ENCODE data around the gene PTPRN2. TPM values are rescaled to one million over a fixed set of nuclear protein-coding genes. Genes with fewer than 3 reads are reported as not detected.

The PTPRN2 gene
- total and polyA plus RNA-seq, 2 donors (not counting 1 experiment from before 2014, with no cell fraction given): 0.54 to 1.2 TPM

- H2AFZ ChIP-seq (ENCODE audit: low read length): no peak overlapping the region
Measured at GRCh38 chr7:158002486-158003080, 585.0 kb downstream of the PTPRN2 start.

GRCh38 chr7:158001621-158002320 lies 585.9 kb downstream of the PTPRN2 start:
- no peak overlapping the region for H3K4me2 ChIP-seq (ENCODE audit: extremely low read depth, insufficient read depth, low read length)
- no peaks in the 10 kb centered on the region for H3K27me3 ChIP-seq (ENCODE audit: control insufficient read depth, insufficient read depth, low read length)
- DNase-seq (ENCODE audit: low read depth in 2 of 2): no peak
- no peak overlapping the region for H3K9ac ChIP-seq (ENCODE audit: insufficient read depth, low read length)
- H3K27ac ChIP-seq (ENCODE audit: insufficient read depth, low read length): no peak overlapping the region
- TF ChIP-seq CTCF (conservative IDR thresholded peaks at IDR 0.05 in 1 of 2, IDR thresholded peaks at IDR 0.05 in 1 of 2; ENCODE audit: low read depth in 1 of 2, low read length in 2 of 2) (no peak), EZH2 (IDR thresholded peaks at IDR 0.05; ENCODE audit: low read length, missing control alignments) (no peak)
- no peak overlapping the region for H2AFZ ChIP-seq (ENCODE audit: low read length)
- H3K36me3 ChIP-seq (ENCODE audit: control insufficient read depth, insufficient read depth, low read length): no peaks in the 10 kb centered on the region
- H3K4me3 ChIP-seq (replicated peaks in 1 of 4; ENCODE audit: control extremely low read depth in 1 of 4, insufficient read depth in 1 of 4, low read depth in 3 of 4, low read length in 4 of 4): no peak overlapping the region
- H4K20me1 ChIP-seq (ENCODE audit: control insufficient read depth, extremely low read depth, insufficient read depth, low read length): no peaks in the 10 kb centered on the region
- no peaks in the 10 kb centered on the region for H3K79me2 ChIP-seq (ENCODE audit: control insufficient read depth, insufficient read depth, low read length)
- no peaks in the 10 kb centered on the region for H3K4me1 ChIP-seq (ENCODE audit: control insufficient read depth, extremely low read depth, insufficient read depth, low read length)
- no peaks in the 10 kb centered on the region for H3K9me3 ChIP-seq (ENCODE audit: control insufficient read depth, insufficient read depth, low read depth, low read length)

More at GRCh38 chr7:158002486-158003080, 585.0 kb downstream of the PTPRN2 start:
- no peak for DNase-seq (ENCODE audit: low read depth in 2 of 2)
- Histone ChIP-seq H3K4me2 (ENCODE audit: extremely low read depth, insufficient read depth, low read length) (no peak overlapping the region), H4K20me1 (ENCODE audit: control insufficient read depth, extremely low read depth, insufficient read depth, low read length) (no peaks in the 10 kb centered on the region), H3K9ac (ENCODE audit: insufficient read depth, low read length) (no peak overlapping the region), H3K36me3 (ENCODE audit: control insufficient read depth, insufficient read depth, low read length) (no peaks in the 10 kb centered on the region), H3K9me3 (ENCODE audit: control insufficient read depth, insufficient read depth, low read depth, low read length) (no peaks in the 10 kb centered on the region), H3K27me3 (ENCODE audit: control insufficient read depth, insufficient read depth, low read length) (no peaks in the 10 kb centered on the region), H3K27ac (ENCODE audit: insufficient read depth, low read length) (no peak overlapping the region), H3K4me3 (replicated peaks in 1 of 4; ENCODE audit: control extremely low read depth in 1 of 4, insufficient read depth in 1 of 4, low read depth in 3 of 4, low read length in 4 of 4) (no peak overlapping the region), H3K79me2 (ENCODE audit: control insufficient read depth, insufficient read depth, low read length) (no peaks in the 10 kb centered on the region), H3K4me1 (ENCODE audit: control insufficient read depth, extremely low read depth, insufficient read depth, low read length) (no peaks in the 10 kb centered on the region)
- no peak for TF ChIP-seq EZH2 (IDR thresholded peaks at IDR 0.05; ENCODE audit: low read length, missing control alignments)
- TF ChIP-seq CTCF (conservative IDR thresholded peaks at IDR 0.05 in 1 of 2, IDR thresholded peaks at IDR 0.05 in 1 of 2; ENCODE audit: low read depth in 1 of 2, low read length in 2 of 2): no peak

GRCh38 chr7:158001003-158001402 lies 586.6 kb downstream of the PTPRN2 start:
- H2AFZ ChIP-seq (ENCODE audit: low read length): no peak overlapping the region
- DNase-seq (ENCODE audit: low read depth in 2 of 2): no peak

More at GRCh38 chr7:158001003-158001402, 586.6 kb downstream of the PTPRN2 start:
- H3K9ac ChIP-seq (ENCODE audit: insufficient read depth, low read length): no peak overlapping the region
- no peaks in the 10 kb centered on the region for H3K4me1 ChIP-seq (ENCODE audit: control insufficient read depth, extremely low read depth, insufficient read depth, low read length)
- no peak overlapping the region for H3K4me3 ChIP-seq (replicated peaks in 1 of 4; ENCODE audit: control extremely low read depth in 1 of 4, insufficient read depth in 1 of 4, low read depth in 3 of 4, low read length in 4 of 4)
- no peak overlapping the region for H3K27ac ChIP-seq (ENCODE audit: insufficient read depth, low read length)
- no peaks in the 10 kb centered on the region for H4K20me1 ChIP-seq (ENCODE audit: control insufficient read depth, extremely low read depth, insufficient read depth, low read length)
- no peaks in the 10 kb centered on the region for H3K27me3 ChIP-seq (ENCODE audit: control insufficient read depth, insufficient read depth, low read length)
- H3K36me3 ChIP-seq (ENCODE audit: control insufficient read depth, insufficient read depth, low read length): no peaks in the 10 kb centered on the region
- TF ChIP-seq EZH2 (IDR thresholded peaks at IDR 0.05; ENCODE audit: low read length, missing control alignments) (no peak), CTCF (conservative IDR thresholded peaks at IDR 0.05 in 1 of 2, IDR thresholded peaks at IDR 0.05 in 1 of 2; ENCODE audit: low read depth in 1 of 2, low read length in 2 of 2) (no peak)
- H3K79me2 ChIP-seq (ENCODE audit: control insufficient read depth, insufficient read depth, low read length): no peaks in the 10 kb centered on the region
- H3K9me3 ChIP-seq (ENCODE audit: control insufficient read depth, insufficient read depth, low read depth, low read length): no peaks in the 10 kb centered on the region
- no peak overlapping the region for H3K4me2 ChIP-seq (ENCODE audit: extremely low read depth, insufficient read depth, low read length)

Measured in fibroblast of lung (primary cell).